A549 (cell line): ENCODE measurements around the gene KCTD19.

ENCODE experiments used
- CHD4 ChIP-seq: fragments of 200-600 bp; sonication (generic); IDR thresholded peaks from 2 replicates; pipeline ENCODE4 v1.6.1; 2016; ENCODE audit warnings: antibody characterized with exemption, mild to moderate bottlenecking, borderline replicate concordance
- FOSL2 ChIP-seq, 2 experiments: fragments of 450-650 bp in 1 of 2; fragments of >200 bp in 1 of 2; sonication (Bioruptor Twin) in 1 of 2; formaldehyde crosslinking; IDR thresholded peaks; 2 replicates each; pipeline versions ENCODE4 v1.5.0 to v1.6.1; 2016 to 2020; ENCODE audit warnings: mild to moderate bottlenecking in 1 of 2, moderate library complexity in 1 of 2
- JUN ChIP-seq, 2 experiments: fragments of >200 bp; sonication (Bioruptor Twin); formaldehyde crosslinking; IDR thresholded peaks; 2 replicates in 1 of 2; 3 replicates in 1 of 2; pipeline ENCODE4 v1.6.1; 2016 to 2017
- RCOR1 ChIP-seq: fragments of 150-350 bp; IDR thresholded peaks from 2 replicates; pipeline ENCODE4 v1.6.1; 2014; ENCODE audit warnings: antibody characterized with exemption, low read length, low read depth

GRCh38 chr16:67260426-67261063 lies 66.0 kb downstream of the KCTD19 start:
- TF ChIP-seq JUN (IDR thresholded peaks at IDR 0.05) (no peak), FOSL2 (IDR thresholded peaks at IDR 0.05) (no peak), FOSL2 (CRISPR knock-in tag; IDR thresholded peaks at IDR 0.05) (no peak), CHD4 (no peak), RCOR1 (no peak)
